ENCODE results near the gene EIF2AK2.
A peak's percentile ranks its signal among the peaks of the same experiment; 100 is the strongest.

Gene EIF2AK2

DNA sequence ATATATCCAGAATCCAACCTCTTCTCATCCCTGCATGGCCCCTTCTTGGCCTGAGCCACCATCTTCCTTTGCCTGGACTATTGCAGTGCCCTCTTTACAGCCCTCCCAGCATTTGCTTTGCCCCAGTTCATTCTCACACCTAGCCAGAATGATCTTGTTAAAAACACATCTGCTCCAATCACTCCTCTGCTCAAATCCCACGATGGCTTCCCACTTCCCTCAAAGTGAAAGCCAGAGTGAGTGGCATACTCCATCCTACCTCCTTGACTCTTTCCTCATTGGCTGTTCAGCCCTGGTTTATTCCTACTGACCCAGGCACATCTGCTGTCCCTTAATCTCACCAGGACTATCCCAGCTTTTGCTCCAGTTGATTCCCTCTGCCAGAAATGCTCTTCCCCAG lies 17.0 kb upstream of the EIF2AK2 start:
- DNase-seq (ENCODE audit: low read depth in 1 of 2, low spot score in 1 of 2): no peak

GRCh38 chr2:37171624-37171950 lies 14.8 kb upstream of the EIF2AK2 start:
- DNase-seq (ENCODE audit: low read depth in 1 of 2, low spot score in 1 of 2): no peak

DNA sequence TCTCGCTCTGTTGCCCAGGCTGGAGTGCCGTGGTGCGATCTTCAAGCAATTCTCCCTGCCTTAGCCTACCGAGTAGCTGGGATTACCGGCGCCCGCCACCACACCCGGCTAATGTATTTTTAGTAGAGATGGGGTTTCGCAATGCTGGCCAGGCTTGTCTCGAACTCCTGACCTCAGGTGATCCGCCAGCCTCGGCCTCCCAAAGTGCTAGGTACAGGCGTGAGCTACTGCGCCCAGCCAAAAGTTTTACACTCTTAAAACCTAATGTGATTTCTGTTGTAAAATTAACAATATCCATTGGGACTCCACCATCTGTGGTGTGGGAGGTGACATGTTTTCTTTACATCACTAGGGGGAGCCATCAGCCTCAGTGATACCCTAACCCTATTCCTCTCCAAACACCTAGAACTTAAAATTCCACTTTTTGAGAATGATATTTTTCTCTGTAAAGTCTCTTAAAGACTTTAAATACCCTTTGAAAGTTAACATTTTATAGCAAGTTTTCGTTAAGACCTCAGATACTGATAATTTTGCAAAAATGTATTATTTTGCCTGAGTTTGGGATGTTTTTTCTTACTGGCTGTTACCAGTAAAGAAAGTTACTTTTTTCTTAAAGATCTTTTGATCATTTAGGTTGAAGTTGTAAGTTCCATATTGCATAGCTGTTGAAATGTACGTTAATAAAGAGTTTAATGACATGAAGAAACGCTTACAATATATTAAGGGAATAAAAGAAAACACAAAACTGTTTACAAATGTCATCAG lies 11.6 kb upstream of the EIF2AK2 start:
- DNase-seq (ENCODE audit: low read depth in 1 of 2, low spot score in 1 of 2): no peak

- DNase-seq (ENCODE audit: low read depth in 1 of 2, low spot score in 1 of 2): no peak
These were observed 10.9 kb upstream of the EIF2AK2 start for GRCh38 chr2:37167636-37168180.

DNA sequence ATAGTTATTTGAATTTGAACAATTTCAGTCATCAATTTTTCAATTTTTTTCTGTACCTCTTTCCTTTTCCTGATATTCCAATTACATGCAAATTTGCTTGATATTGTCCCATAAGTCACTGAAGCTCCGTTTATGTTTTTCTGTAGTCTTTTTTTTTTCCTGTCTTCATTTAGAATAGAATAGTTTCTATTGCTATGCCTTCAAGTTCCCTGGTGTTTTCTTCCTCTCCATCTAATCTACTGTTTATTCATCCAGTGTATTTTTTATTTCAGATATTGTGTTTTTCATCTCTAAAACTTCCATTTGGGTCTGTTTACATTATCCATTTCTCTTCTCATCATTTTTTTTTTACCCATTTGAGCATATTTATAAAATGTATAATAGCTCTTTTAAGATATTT lies 8.0 kb upstream of the EIF2AK2 start:
- DNase-seq (ENCODE audit: low read depth in 1 of 2, low spot score in 1 of 2): no peak

- peak; percentile 4 to 10 for DNase-seq (ENCODE audit: low read depth in 1 of 2, low spot score in 1 of 2)
These were observed 516 bp downstream of the EIF2AK2 start for GRCh38 chr2:37156071-37156856.

DNA sequence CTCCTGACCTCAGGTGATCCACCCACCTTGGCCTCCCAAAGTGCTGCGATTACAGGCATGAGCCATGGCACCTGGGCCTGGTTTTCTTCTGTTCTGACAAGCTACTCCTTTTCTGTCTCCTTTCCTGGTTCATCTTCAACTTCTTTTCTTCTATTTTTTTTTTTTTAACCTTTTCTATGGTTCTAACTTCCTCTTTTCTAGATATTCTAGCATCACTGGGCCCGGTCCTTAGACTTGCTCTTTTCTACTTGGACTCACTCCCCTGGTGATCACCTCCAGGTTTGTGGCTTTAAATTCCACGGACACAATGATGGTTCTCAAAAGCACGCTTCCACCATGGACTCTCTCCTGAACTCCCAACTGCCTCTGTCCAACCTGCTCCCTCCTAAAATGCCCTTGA lies 2.0 kb downstream of the EIF2AK2 start:
- no peak for DNase-seq (ENCODE audit: low read depth in 1 of 2, low spot score in 1 of 2)

- no peak for DNase-seq (ENCODE audit: low read depth in 1 of 2, low spot score in 1 of 2)
These were observed 3.6 kb downstream of the EIF2AK2 start for GRCh38 chr2:37153224-37153623.

- no peak for DNase-seq (ENCODE audit: low read depth in 1 of 2, low spot score in 1 of 2)
These were observed 7.0 kb downstream of the EIF2AK2 start for GRCh38 chr2:37149626-37150322.

- DNase-seq (ENCODE audit: low read depth in 1 of 2, low spot score in 1 of 2): no peak
These were observed 8.5 kb downstream of the EIF2AK2 start for GRCh38 chr2:37148325-37148724.

DNA sequence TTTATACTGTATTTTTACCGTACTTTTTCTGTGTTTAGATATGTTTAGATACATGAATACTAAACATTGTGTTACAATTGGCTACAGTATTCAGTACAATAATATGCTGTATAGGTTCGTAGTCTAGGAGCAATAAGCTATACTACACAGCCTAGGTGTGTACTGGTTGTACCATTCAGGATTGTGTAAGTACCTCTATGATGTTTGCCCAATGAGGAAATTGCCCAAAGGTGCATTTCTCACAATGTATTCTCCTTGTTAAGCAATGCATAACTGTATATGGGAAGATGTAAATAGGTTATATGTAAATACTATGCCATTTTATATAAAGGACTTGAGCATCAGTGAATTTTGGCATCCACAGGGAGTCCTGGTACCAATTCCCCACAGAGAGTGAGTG lies 10.7 kb downstream of the EIF2AK2 start:
- no peak for DNase-seq (ENCODE audit: low read depth in 1 of 2, low spot score in 1 of 2)

GRCh38 chr2:37143974-37144373 lies 12.8 kb downstream of the EIF2AK2 start:
- no peak for DNase-seq (ENCODE audit: low read depth in 1 of 2, low spot score in 1 of 2)

DNA sequence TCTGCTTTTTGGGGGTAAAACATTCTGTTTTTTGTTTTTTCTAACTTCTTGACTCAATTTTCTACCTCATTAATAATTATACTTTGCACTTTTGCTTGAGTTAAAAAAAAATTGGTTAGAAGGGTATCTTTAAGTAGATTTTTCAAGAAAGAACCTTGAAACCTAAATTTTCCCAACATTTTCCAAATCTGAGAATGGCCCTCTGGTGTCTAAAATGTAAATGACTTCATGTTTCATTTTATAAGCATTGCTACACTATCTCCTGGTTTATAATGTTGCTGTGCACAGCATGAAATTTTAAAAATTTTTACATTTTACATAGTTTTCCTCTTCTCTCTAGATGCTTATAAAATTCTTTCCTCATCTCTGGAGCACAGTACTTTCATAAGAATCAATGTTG lies 14.2 kb downstream of the EIF2AK2 start:
- DNase-seq (ENCODE audit: low read depth in 1 of 2, low spot score in 1 of 2): no peak

DNA sequence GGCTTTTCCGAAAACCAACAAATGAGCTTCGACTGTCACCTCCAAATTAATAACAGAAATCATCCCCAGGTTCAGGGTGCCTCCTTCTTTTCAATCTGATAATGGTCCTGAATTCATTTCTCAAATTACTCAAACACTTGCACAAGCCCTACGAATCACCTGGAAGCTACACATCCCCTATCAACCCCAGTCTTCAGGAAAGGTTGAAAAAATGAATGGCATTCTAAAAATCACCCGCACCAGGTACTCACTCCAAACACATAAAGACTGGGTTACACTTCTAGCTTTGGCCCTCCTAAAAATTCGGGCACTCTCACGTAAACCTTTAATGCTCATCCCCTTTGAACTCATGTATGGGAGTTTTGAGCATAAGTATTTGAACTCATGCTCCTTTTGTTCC lies 23.9 kb downstream of the EIF2AK2 start:
- DNase-seq (ENCODE audit: low read depth in 1 of 2, low spot score in 1 of 2): no peak

DNA sequence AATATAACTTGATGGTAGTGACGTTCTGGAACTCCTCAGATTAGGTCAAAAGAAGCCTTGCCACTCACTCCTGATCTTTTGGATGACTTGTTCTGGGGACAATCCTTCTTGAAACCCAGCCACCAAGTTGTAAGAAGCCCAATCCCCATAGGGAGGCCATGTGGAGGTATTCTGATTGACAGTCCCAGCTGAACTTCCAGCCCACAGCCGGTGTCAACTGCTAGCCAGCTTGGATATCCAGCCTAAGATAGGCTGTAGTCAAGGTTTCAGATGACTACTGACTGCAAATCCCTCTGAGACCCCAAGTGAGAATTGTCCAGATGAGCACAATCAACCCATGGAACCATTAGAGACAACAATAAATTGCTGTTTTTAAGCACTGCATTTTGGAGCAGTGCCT lies 31.4 kb downstream of the EIF2AK2 start:
- no peak for DNase-seq (ENCODE audit: low read depth in 1 of 2, low spot score in 1 of 2)

DNA sequence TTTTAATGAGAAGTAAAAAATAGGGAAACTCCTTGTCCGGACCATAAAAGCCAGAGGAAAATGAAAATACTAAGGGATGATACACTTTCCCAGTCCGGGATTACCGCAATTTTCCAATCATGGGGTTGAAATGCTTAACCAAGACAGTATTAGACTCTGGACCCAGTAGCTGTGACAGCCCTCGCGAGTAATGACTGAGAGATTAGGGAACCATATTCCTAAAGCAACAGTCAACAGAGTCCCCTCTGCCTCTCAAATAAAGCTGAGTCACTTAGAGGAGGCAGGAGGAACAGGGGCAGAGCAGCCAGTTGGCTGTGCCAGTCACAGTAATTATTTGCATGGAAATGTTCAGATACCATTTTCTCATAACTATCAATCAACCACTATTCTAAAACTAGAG lies 37.6 kb downstream of the EIF2AK2 start:
- DNase-seq (ENCODE audit: low read depth in 1 of 2, low spot score in 1 of 2): no peak

GRCh38 chr2:37117566-37117965 lies 39.2 kb downstream of the EIF2AK2 start:
- no peak for DNase-seq (ENCODE audit: low read depth in 1 of 2, low spot score in 1 of 2)

- DNase-seq (ENCODE audit: low read depth in 1 of 2, low spot score in 1 of 2): no peak
These were observed 44.8 kb downstream of the EIF2AK2 start for GRCh38 chr2:37111958-37112357.

DNA sequence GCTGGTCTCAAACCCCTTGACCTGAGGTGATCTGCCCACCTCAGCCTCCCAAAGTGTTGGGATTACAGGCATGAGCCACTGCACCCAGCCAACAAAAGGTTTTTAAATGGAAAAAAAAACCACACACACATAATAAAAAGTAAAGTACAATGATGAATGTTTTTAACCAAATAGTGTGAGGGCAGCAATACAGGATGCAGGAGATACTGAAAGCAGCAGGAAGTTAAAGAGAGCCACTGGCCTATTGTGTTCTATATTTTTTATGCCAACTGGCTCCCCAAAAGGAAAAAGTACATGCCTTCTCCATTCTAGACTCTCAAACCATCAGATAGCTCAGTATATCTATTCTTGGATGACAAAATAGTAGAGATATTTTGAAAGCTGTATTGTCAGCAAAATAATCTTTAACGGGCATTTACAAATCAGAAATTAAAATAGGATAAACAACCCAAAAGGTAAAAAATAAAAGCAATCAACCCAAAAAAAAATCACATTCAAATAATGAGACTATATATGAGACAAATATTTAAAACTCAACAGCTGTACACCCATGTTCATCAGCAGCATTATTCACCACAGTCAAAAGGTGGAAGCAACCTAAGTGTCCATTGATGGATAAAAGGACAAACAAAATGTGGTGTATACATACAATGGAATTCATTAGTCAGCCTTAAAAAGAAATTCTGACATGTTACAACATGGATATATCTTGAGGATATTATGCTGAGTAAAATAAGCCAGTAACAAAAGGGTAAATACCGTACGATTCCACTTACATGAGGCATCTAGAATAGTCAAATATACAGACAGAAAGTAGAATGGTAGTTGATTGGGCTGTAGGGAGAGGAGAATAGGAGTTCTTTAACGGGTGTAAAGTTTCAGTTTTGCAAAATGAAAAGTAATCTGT lies 46.2 kb downstream of the EIF2AK2 start:
- DNase-seq (ENCODE audit: low read depth in 1 of 2, low spot score in 1 of 2): no peak

DNA sequence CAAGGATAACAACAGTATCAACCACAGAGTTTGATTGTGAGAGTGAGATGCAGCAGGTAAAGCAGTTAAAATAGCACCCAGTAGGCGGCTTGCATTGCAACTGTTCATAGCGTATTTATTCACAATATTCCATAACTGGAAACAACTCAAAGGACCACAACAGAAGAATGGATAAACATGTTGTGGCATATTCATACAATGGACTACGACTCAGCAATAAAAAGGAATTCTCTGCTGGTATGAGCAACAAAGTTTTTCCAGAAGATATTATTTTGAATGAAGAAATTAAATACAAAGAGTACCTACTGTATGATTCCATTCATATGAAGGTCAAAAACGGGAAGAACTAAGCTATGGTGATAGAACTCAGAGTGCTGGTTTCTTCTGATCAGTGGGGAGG lies 47.3 kb downstream of the EIF2AK2 start:
- DNase-seq (ENCODE audit: low read depth in 1 of 2, low spot score in 1 of 2): no peak

- no peak for DNase-seq (ENCODE audit: low read depth in 1 of 2, low spot score in 1 of 2)
These were observed 51.6 kb downstream of the EIF2AK2 start for GRCh38 chr2:37105150-37105549.

Measured in activated CD4-positive, alpha-beta T cell treated with anti-CD3 and anti-CD28 coated beads, Interleukin-2, amount 50 U/mL, for 24 hours (primary cell).